Large intestine (tissue), 3 donors: ENCODE measurements around the gene PARM1. TPM values are rescaled to one million over a fixed set of nuclear protein-coding genes. Genes with fewer than 3 reads are reported as not detected.

ENCODE experiments used
- DNase-seq, 2 donors: peaks; one replicate each; pipeline versions ENCODE4 v3.0.0 to v3.0.0-alpha.2; 2013
- H3K27ac ChIP-seq: one replicate; pipeline ENCODE4 v1.5.1; 2013; ENCODE audit warnings: low read length
- H3K27me3 ChIP-seq: 2 replicates; pipeline ENCODE4 v1.6.1; 2013; ENCODE audit warnings: low read length; ENCODE audit not compliant: control insufficient read depth, insufficient read depth
- H3K36me3 ChIP-seq: 2 replicates; pipeline ENCODE4 v1.6.1; 2013; ENCODE audit warnings: low read length; ENCODE audit not compliant: control insufficient read depth, insufficient read depth
- H3K4me1 ChIP-seq: one replicate; pipeline ENCODE4 v1.6.1; 2013; ENCODE audit warnings: low read length; ENCODE audit not compliant: control insufficient read depth, insufficient read depth
- H3K4me3 ChIP-seq: one replicate; pipeline ENCODE4 v1.5.1; 2013; ENCODE audit warnings: low read length
- H3K9me3 ChIP-seq: one replicate; pipeline ENCODE4 v1.6.1; 2013; ENCODE audit warnings: mild to moderate bottlenecking, low read depth, low read length, moderate library complexity; ENCODE audit not compliant: control insufficient read depth
- WGBS: methylation state at CpG from one replicate; pipeline ENCODE4 v1.1.5; 2013; ENCODE audit warnings: low lambda C conversion rate; ENCODE audit not compliant: insufficient coverage; 5-methylcytosine and 5-hydroxymethylcytosine counted together
- polyA plus RNA-seq: library from polyadenylated mRNA; unstranded; fragments of 120-200 nt; gene quantifications from one replicate; pipeline ENCODE4 v1.2.1, GENCODE V29; 2013

Gene PARM1
- polyA plus RNA-seq, 1 donor: 38.2 TPM

GRCh38 chr4:74934888-74935287 is 2.0 kb downstream of the PARM1 start:
- no peaks in the 10 kb centered on the region for H3K4me1 ChIP-seq
- no peaks in the 10 kb centered on the region for H3K36me3 ChIP-seq
- H3K9me3 ChIP-seq: no peaks in the 10 kb centered on the region
- peak overlapping the region; percentile 46 for H3K27ac ChIP-seq
- DNase-seq: no peak
- peaks cover 7% of the 10 kb centered on the region for H3K27me3 ChIP-seq
- peak overlapping the region; percentile 61 for H3K4me3 ChIP-seq
- 0% methylated on average over 4 of the region's 10 CpGs for WGBS

- Histone ChIP-seq H3K36me3 (no peaks in the 10 kb centered on the region), H3K4me1 (no peaks in the 10 kb centered on the region), H3K27me3 (no peaks in the 10 kb centered on the region), H3K9me3 (no peaks in the 10 kb centered on the region), H3K27ac (no peak overlapping the region), H3K4me3 (no peak overlapping the region)
- DNase-seq: no peak
- no CpG with 5 or more reads among the region's 3 CpGs for WGBS
Measured at GRCh38 chr4:74941123-74941522, 8.2 kb downstream of the PARM1 start.

- no peak overlapping the region for H3K27ac ChIP-seq
- no peaks in the 10 kb centered on the region for H3K36me3 ChIP-seq
- H3K9me3 ChIP-seq: no peaks in the 10 kb centered on the region
- no peak for DNase-seq
- H3K4me3 ChIP-seq: no peak overlapping the region
- no CpG with 5 or more reads among the region's 3 CpGs for WGBS
- peaks cover 5% of the 10 kb centered on the region for H3K4me1 ChIP-seq
- H3K27me3 ChIP-seq: no peaks in the 10 kb centered on the region
Measured at GRCh38 chr4:74942251-74942917, 9.5 kb downstream of the PARM1 start.

GRCh38 chr4:74942918-74943253 is 10.0 kb downstream of the PARM1 start:
- DNase-seq: no peak
- no CpG with 5 or more reads among the region's 3 CpGs for WGBS
- Histone ChIP-seq H3K4me1 (peaks cover 9% of the 10 kb centered on the region), H3K9me3 (no peaks in the 10 kb centered on the region), H3K27me3 (no peaks in the 10 kb centered on the region), H3K4me3 (no peak overlapping the region), H3K27ac (no peak overlapping the region), H3K36me3 (no peaks in the 10 kb centered on the region)

- WGBS: 100% methylated on average over 1 of the region's 6 CpGs
- H3K36me3 ChIP-seq: no peaks in the 10 kb centered on the region
- peak in 1 of 2 donors; percentile 44 for DNase-seq
- no peak overlapping the region for H3K4me3 ChIP-seq
- no peaks in the 10 kb centered on the region for H3K9me3 ChIP-seq
- H3K4me1 ChIP-seq: peaks cover 14% of the 10 kb centered on the region
- no peaks in the 10 kb centered on the region for H3K27me3 ChIP-seq
- peak overlapping the region; percentile 8 for H3K27ac ChIP-seq
Measured at GRCh38 chr4:74944354-74944793, 11.5 kb downstream of the PARM1 start.

GRCh38 chr4:74946196-74946595 is 13.3 kb downstream of the PARM1 start:
- Histone ChIP-seq H3K9me3 (no peaks in the 10 kb centered on the region), H3K27me3 (no peaks in the 10 kb centered on the region), H3K4me1 (peaks cover 14% of the 10 kb centered on the region), H3K27ac (no peak overlapping the region), H3K4me3 (no peak overlapping the region), H3K36me3 (no peaks in the 10 kb centered on the region)
- no peak for DNase-seq
- 82% methylated on average over 2 of the region's 3 CpGs for WGBS

- Histone ChIP-seq H3K4me1 (peaks cover 14% of the 10 kb centered on the region), H3K9me3 (no peaks in the 10 kb centered on the region), H3K36me3 (no peaks in the 10 kb centered on the region), H3K27me3 (no peaks in the 10 kb centered on the region), H3K27ac (peak overlapping the region; percentile 68), H3K4me3 (no peak overlapping the region)
- no peak for DNase-seq
- 40% methylated on average over 1 of the region's 2 CpGs for WGBS
Measured at GRCh38 chr4:74947798-74948197, 14.9 kb downstream of the PARM1 start.

- Histone ChIP-seq H3K27me3 (no peaks in the 10 kb centered on the region), H3K4me1 (peaks cover 14% of the 10 kb centered on the region), H3K4me3 (no peak overlapping the region), H3K27ac (peak overlapping the region; percentile 68), H3K36me3 (no peaks in the 10 kb centered on the region), H3K9me3 (no peaks in the 10 kb centered on the region)
- DNase-seq: peak; percentile 66 to 86
- 33% methylated on average over 1 of the region's 2 CpGs for WGBS
Measured at GRCh38 chr4:74948236-74948635, 15.3 kb downstream of the PARM1 start.

- Histone ChIP-seq H3K27me3 (no peaks in the 10 kb centered on the region), H3K4me3 (no peak overlapping the region), H3K36me3 (peaks cover 2% of the 10 kb centered on the region), H3K27ac (no peak overlapping the region), H3K9me3 (no peaks in the 10 kb centered on the region), H3K4me1 (peaks cover 14% of the 10 kb centered on the region)
- WGBS: 100% methylated on average over 1 of the region's 3 CpGs
- no peak for DNase-seq
Measured at GRCh38 chr4:74950200-74950599, 17.3 kb downstream of the PARM1 start.

- DNase-seq: no peak
- Histone ChIP-seq H3K9me3 (no peaks in the 10 kb centered on the region), H3K27ac (no peak overlapping the region), H3K4me3 (no peak overlapping the region), H3K4me1 (peaks cover 14% of the 10 kb centered on the region), H3K36me3 (peaks cover 2% of the 10 kb centered on the region), H3K27me3 (no peaks in the 10 kb centered on the region)
- no CpG with 5 or more reads among the region's 5 CpGs for WGBS
Measured at GRCh38 chr4:74950882-74951281, 18.0 kb downstream of the PARM1 start.

GRCh38 chr4:74953647-74954046 is 20.7 kb downstream of the PARM1 start:
- Histone ChIP-seq H3K4me3 (no peak overlapping the region), H3K27me3 (no peaks in the 10 kb centered on the region), H3K27ac (no peak overlapping the region), H3K36me3 (peaks cover 2% of the 10 kb centered on the region), H3K4me1 (no peaks in the 10 kb centered on the region), H3K9me3 (no peaks in the 10 kb centered on the region)
- DNase-seq: no peak
- WGBS: 100% methylated on average over 1 of the region's 4 CpGs
